Muscle of back (tissue), 13 donors: ENCODE results near the gene ARPC5. TPM values are rescaled to one million over a fixed set of nuclear protein-coding genes. Genes with fewer than 3 reads are reported as not detected.
"Not testable (repeated sequence)": the region's sequence is repeated elsewhere in the genome, so short reads cannot be mapped to it uniquely, and the experiment has no call there.

Experiments
- DNase-seq, 3 donors: peaks; one replicate each; pipeline versions ENCODE4 v3.0.0 to v3.0.0-alpha.2; 2013
- long read RNA-seq, 9 donors: transcript quantifications; one replicate each; lab custom pipeline, GENCODE V29; 2026
- polyA plus RNA-seq, 10 donors: library from polyadenylated mRNA; unstranded; fragments of 120-200 nt; gene quantifications; one replicate each; pipeline ENCODE4 v1.2.1, GENCODE V29; 2013; ENCODE audit not compliant: insufficient read length in 10 of 10

ARPC5 gene
- 100 to 1,000 TPM in 5 of 10 donors, 10 to 100 TPM in 5; 86.5 to 127 (median 96.7) TPM for polyA plus RNA-seq
- long read RNA-seq, donor 1, full-length matches to known transcripts: 84 of 90 reads
- long read RNA-seq, donor 1, partial matches to known transcripts: 0 of 90 reads
- long read RNA-seq, donor 1, other reads (novel, unspliced or antisense): 6 of 90 reads
- long read RNA-seq, donor 2, full-length matches to known transcripts: 64 of 87 reads
- long read RNA-seq, donor 2, partial matches to known transcripts: 17 of 87 reads
- long read RNA-seq, donor 2, other reads (novel, unspliced or antisense): 6 of 87 reads
- long read RNA-seq, donor 3: 0 reads
- long read RNA-seq, donor 4, full-length matches to known transcripts: 100 of 116 reads
- long read RNA-seq, donor 4, partial matches to known transcripts: 11 of 116 reads
- long read RNA-seq, donor 4, other reads (novel, unspliced or antisense): 5 of 116 reads
- long read RNA-seq, donor 5, full-length matches to known transcripts: 103 of 143 reads
- long read RNA-seq, donor 5, partial matches to known transcripts: 35 of 143 reads
- long read RNA-seq, donor 5, other reads (novel, unspliced or antisense): 5 of 143 reads
- long read RNA-seq, donor 6, full-length matches to known transcripts: 137 of 142 reads
- long read RNA-seq, donor 6, partial matches to known transcripts: 0 of 142 reads
- long read RNA-seq, donor 6, other reads (novel, unspliced or antisense): 5 of 142 reads
- long read RNA-seq, donor 7, full-length matches to known transcripts: 75 of 80 reads
- long read RNA-seq, donor 7, partial matches to known transcripts: 5 of 80 reads
- long read RNA-seq, donor 7, other reads (novel, unspliced or antisense): 0 of 80 reads
- long read RNA-seq, donor 8, full-length matches to known transcripts: 86 of 101 reads
- long read RNA-seq, donor 8, partial matches to known transcripts: 6 of 101 reads
- long read RNA-seq, donor 8, other reads (novel, unspliced or antisense): 9 of 101 reads
- long read RNA-seq, donor 9, full-length matches to known transcripts: 12 of 12 reads
- long read RNA-seq, donor 9, partial matches to known transcripts: 0 of 12 reads
- long read RNA-seq, donor 9, other reads (novel, unspliced or antisense): 0 of 12 reads

DNA sequence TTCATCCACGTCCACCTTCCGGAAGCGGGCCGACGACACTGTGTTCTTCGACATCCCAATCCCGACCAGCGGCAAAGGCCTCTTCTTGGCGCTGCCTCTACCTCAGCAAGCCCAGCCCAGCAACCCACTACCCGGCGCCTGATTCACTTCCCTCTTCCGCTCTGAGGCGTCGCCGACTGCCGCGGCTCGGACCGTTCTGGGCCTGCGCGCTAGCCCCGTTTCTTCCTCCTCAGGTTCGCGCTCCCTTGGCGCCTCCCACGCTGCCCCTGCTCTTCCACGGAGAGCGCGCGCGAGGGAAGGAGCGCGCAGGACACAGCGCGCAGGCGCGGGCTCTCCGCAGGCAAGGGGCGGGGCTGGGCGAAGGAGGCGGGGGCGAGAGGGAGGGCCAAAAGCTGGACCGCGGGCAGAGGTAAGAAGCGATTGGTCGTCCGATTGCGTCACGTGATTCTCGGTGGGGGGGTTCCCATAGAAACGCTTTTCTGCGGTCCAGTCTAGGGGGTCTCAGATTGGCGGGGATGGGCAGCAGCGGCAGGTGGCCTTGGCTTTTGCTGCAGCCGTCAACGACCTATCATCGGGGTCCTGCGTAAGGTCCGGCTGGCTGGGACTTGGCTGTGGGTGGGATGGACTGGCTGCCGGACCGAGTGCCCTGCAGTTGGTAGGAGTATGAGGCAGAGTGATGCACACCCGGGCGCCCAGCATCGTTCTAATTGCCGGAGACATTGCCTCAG is at the start of gene ARPC5:
ARPC5 (minus strand) TSS at position 178 of the 728 bp plus-strand sequence; CDS start at position 54, 124 bp downstream.
- peak; percentile 98 to 99 (median 99) for DNase-seq

DNA sequence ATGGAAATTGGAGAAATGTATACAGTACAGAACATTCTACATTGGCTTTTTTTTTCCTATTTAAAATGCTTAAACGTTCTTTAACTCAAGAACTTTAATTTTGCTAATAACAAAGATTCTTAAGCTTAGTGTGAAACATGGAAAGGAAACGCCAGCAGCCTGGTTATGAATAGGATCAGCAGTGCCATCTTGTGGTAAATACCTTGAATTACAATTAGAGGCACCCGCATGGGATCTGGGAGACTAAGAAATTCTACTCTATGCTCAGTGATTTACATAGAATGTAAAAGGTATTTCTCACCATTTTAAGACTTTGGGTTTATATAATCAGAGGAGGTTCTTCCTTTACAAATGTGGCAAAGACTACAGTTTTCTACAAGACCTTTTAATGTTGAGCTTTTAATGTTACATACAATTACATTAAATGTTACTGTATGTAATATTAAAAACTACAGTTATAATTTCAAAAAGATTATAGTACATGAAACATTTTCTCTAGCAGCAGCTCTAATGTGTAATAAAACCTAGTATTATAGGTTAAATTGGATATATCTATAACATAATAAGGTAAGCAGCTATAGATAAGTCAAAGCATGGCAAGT is 49.6 kb upstream of the ARPC5 start:
- peak in 1 of 3 donors; percentile 39 for DNase-seq

DNA sequence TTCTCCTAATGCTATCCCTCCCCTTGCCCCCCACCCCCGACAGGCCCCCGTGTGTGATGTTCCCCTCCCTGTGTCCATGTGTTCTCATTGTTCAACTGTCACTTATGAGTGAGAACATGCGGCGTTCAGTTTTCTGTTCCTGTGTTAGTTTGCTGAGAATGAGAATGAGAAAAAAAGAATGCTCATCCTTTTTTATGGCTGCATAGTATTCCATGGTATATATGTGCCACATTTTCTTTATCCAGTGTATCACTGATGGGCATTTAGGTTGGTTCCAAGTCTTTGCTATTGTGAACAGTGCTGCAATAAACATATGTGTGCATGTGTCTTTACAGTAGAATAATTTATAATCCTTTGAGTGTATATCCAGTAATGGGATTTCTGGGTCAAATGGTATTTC is 43.8 kb upstream of the ARPC5 start:
- DNase-seq: not testable (repeated sequence)

DNA sequence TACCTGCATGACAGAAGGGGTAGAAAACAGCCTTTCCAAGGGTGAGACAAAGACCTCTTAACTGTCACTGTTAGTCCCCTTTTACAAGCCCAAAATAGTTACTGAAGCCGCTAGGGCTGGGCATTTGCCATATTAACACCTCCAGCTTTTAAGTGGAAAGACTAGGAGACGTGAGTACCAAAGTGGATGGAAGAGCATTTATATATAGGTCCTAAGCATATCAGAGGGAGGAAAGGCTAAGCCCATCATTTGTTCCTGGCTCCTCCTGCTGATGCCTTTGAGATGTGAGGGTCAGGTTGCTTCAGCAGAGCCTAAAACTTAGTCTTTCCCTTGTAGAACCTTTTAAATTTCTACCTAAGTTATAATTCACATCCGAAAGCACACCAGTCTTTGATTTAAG is 43.2 kb upstream of the ARPC5 start:
- no peak for DNase-seq

DNA sequence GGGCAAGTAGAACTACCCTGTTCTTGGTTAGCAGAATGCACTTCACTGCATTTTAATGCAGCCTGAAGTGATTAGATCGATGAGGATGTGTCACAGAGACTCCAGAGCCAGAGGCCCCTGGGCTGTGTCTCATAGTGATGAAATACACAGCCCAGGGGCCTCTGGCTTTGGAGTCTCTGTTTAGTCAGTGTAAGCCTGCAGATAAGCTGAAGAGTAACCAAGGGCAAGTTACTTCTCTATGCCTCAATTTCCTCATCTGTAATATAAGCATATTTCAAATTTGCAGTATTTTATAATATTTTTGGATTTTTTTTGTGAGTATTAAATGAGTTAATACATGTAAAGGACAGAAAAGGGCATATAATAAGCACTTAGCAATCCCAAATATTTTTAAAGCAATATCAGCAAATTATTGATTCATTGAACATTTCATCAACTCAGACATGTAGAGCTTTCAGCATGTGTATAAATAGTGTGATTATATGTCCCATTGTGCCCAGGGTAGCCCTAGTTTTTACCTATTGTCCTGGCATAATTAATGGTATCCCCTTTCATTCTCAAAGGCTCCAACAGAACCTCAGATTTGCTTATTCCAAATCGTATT is 41.1 kb upstream of the ARPC5 start:
- DNase-seq: no peak

DNA sequence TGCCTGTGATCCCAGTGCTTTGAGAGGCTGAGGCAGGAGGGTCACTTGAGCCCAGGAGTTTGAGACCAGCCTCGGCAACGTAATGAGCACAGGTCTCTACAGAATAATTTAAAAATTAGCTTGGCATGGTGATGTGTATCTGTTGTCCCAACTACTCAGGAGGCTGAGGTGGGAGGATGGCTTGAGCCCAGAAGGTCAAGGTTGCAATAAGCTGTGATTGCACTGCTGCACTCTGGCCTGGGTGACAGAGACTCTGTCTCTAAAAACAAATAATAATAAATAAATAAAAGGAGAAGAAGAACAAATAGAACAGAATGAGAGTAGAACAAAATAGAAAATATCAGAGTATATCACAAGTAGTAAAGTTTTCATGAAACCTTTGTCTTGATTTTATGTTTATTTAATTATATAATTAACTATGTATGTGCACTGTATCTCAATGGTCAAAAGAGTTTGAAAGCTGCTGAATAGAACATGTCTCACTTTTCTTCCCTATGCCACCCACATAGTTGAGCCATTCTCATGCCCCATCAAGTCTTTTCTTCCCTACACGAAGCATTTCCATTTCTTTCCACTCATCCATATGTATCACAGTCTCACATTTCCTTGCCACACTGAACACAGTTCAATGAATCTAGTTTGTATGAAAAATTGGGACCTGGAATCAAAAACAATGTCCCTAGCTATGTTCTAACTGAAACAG is 40.5 kb upstream of the ARPC5 start:
- no peak for DNase-seq

DNA sequence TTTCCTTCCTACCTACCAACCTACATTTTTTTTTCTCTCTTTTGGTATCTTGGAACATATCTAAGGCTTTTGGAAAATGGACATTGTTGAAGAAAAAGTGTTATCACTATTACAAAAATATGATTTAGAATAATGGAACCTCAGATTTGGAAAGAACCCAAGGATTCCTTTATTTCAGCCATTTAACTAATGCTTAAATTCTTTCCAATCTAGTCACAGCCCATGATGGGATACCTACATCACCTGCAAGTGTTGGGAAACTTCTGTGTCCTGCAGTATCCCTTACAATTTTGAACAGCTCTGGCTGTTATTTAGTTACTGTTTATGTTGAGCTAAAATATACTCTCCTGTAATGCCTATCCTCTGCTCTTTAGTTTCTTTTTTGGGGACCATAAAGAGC is 39.8 kb upstream of the ARPC5 start:
- DNase-seq: no peak

DNA sequence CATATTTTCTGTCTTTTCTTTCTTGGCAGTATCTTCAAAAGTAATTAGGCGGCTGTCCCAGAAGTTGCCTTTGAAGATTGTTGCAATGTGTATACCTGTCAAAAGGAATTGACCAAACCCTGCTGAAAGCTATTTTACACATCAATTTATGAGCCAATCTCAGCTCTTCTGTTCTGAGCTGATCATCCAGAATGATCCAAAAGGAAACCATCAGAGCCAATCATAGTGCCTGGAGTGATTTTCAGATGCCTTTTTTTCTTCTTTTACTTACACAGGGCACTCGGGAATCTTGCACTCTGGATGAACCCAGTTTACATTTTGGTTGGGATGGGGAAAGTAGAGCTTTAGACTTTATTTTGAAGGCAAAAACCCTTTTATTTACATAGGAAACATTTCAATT is 39.3 kb upstream of the ARPC5 start:
- peak; percentile 55 to 91 (median 78) for DNase-seq

DNA sequence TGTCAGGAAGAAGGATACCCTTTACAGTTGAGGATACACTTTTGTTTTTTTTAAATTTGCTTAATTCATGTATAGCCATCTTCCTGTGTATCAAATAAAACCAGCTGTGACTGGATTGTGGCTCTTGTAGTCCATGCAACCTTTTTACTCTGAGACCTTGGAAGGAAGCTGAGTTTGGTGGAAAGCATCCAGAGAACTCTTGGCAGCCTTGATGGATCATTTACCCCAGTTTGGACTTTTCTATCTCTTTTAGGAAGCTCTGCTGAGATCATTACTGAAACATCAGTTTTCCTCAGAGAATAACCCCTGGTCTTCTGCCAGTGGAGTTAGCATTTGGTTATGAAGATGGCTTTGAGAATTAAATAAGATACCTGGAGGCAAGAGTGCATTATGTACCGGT is 38.8 kb upstream of the ARPC5 start:
- DNase-seq: peak; percentile 90 to 98 (median 96)

DNA sequence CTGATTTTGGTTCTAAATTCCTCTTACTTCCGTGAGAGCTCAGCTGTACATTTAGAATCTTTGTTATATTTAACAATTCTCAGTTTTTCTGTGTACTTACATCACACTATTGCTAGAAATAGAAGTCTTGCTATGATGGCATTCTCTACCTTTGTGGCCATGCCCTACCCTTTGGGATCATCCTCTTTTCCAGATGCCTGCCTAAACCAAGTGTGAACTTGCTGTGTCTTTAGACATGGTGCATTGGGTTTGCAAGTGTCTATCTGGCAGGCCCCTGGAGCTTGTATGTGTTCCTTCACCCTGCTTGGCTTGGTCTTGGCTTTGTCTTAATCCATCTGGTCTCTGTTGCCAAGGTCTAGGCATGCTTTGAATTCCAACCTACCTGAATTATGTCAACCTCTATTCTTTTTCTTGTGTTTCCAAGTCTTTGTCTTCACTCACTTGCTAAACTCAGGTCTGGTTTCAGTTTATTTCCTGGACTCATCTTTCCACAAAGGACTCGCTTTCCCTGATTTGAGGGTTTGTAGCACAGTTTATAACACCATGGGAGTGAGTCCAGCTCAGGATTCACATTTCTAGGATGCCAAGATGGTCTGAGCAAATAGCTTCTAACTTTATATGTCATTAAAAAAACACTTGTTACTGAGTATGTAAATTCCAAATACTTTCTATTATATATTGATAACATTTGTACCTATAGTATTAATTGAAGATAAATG is 38.2 kb upstream of the ARPC5 start:
- DNase-seq: peak in 2 of 3 donors; percentile 65 to 84

DNA sequence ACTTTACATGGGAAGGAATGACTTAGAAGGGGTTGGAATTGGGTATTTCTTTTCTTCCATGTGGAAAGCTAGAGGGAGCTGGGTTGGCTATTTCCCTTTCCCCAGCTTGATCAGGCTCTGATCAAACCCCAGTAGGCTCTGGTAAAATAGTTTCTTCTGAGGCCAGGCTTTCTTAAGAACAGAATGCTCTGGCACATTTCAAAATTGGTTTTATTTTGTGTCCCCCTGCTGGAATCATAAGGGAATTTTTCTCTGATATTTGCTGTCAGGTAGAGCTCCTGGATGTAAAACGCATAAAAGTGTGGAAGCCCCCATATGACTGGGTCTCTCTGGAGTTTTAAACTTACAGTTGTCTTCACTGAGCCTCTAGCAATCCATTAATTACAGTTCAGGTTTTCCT is 34.6 kb upstream of the ARPC5 start:
- no peak for DNase-seq

DNA sequence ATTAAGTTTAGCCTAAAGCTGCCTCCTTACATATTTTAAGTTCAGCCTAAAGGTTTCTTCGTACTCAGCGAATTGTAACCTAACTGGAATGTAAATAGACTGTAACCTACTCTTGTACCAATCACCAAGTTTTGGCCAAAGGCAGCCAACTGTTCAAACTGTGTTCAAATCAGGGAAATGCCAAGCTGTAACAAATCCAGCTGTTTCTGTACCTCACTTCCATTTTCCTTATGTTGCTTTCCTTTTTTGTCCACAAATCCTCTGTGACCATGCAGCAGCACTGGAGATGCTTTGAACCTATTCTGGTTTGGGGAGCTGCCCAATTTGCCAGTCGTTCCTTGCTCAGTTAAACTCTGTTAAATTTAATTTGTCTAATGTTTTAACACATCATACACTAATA is 20.8 kb upstream of the ARPC5 start:
- peak in 1 of 3 donors; percentile 19 for DNase-seq

DNA sequence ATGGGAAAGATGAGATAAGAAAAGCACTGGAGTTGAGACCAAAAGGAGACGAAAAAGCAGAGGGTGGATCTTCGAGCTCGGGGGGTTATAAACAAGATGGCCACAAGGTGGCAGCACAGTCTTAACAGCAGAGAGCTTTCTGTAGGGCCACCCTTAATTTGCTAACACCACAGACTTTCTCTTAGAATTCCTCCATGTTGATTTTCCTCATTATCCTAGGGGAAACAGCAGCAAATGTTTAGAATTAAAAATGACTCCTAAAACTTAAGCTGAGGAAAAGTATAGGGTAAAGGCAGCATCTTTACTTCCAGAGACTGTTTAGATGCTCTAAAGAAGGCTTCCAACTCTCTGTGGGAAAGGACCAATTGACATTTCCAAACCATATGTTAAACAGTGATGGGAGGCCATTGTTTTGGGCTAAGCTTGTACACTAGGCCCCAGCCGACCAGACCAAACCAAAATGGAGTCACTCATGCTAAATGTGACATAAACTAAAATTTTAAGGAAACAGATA is 20.0 kb upstream of the ARPC5 start:
- peak; percentile 82 to 93 (median 91) for DNase-seq

DNA sequence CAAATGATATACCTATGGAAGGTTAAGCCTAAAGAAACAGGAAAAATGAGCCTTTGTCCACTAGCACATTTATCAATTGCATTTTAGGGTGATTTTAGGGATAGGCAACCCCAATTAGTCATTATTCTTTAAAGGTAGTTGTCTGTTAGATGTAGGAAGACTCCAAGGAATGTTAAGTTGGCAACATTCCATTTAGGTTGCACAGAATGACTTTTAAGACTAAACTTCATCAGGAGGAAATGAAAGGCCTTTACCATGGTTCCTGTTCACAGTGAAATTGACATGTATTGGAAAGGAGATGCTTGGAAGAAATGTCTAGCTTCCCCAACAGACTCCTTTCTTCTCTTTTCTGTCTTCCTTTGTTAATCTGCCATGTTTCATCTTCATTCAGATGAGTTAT is 19.1 kb upstream of the ARPC5 start:
- no peak for DNase-seq

DNA sequence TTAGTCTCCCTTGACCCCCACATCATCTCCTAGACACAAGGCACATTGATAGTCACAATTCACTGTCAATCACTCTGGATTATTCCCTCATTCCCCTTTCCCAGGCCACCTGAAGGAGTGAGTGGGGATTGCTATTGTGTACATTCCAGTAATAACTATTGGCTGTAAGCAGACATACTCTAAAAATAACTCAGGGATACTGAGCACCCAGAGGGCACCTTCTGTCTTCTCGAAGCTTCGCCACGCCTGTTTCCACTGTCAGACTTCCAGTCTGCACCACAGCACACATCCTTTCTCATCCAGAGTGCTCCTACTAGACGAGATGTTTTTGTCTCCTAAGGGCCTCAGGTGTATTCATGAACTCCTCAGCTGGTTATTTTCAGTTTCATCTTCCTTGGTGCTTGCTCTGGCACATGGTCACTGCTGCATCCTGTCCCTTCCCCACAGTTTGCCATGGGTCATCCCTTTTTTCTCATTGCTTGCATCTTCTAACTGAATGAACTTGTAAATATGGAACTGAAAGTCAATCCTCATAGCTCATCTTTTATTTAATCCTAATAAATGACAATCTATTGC is 18.4 kb upstream of the ARPC5 start:
- no peak for DNase-seq

DNA sequence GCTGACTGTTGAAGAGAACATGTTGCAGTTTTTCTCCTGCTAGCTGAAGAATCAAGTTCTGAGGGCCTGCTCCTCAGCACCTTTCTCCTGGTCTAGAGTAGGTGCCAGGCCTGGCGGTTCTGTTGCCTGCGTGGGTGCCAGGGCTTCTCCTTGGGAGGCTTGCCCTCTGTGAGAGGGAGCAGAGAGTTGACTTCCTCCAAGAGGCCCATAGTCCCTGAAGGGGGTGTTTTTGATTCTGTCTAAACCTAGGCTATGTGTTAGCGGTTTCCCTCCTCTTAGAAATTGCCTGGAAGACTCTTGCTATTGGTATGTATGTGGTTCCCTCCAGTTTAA is 17.8 kb upstream of the ARPC5 start:
- no peak for DNase-seq

DNA sequence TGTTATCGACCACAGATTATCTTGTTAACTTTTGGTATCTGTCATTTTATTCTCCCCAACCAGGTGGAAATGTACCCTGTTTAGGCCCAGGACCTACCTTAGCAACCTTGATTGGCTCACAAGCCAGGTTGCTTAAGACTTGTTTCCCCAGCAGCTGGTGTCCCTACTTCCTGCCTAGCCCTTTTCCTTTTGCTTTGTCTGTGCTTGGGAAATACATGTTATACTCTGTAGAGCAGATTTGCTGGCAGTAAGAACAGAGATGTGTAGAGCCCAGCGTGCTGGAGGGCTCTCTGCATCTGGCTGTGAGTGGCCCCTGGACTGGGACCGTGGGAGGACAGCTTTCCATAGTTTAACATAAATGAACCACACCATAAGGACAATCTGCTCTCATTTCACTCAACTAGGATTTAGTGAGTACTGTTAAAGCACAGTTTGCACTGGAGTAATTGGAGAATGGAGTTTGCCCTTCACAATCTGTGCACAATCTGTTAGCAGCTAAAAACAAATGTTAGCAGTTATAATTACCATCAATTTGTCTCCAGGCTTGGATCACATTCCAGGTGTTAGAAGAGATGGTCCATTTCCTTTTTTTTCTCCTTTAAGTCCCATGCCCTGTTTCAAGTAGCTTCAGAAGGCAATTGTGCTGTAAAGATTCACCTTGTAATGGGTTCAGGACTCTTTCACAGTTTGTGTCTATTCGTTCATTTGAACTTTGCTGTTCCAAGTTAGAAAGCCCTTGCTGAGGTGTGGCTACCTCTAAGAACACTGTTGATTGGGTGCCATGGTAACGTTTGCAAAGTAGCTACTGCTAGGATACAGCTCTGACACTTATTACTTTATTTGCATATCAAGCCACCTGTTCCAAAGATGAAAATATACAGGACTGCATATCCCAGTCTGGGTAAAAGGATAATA is 17.2 kb upstream of the ARPC5 start, which contains the start of gene APOBEC4:
APOBEC4 (minus strand) TSS at position 770 of the 915 bp plus-strand sequence. CDS start 4,535 bp downstream, outside the sequence.
- DNase-seq: peak in 1 of 3 donors; percentile 25
